GM12878 (cell line): ENCODE data around the gene SERPINI1.

Experiments used
- POLR2A ChIP-seq: IDR thresholded peaks from 2 replicates; pipeline ENCODE4 v1.6.1; 2011; ENCODE audit warnings: low read depth, mild to moderate bottlenecking, low read length
- TARDBP ChIP-seq: IDR thresholded peaks from 2 replicates; pipeline ENCODE4 v1.6.1; 2016; ENCODE audit warnings: borderline replicate concordance

GRCh38 chr3:167776066-167776685 lies 40.7 kb downstream of the SERPINI1 start:
- no peak for TF ChIP-seq TARDBP
- no peak for TF ChIP-seq POLR2A
